ENCODE measurements around the gene AGT.

Gene AGT

GRCh38 chr1:230705289-230706019 lies 8.5 kb downstream of the AGT start:
- TF ChIP-seq, protein P1, sequence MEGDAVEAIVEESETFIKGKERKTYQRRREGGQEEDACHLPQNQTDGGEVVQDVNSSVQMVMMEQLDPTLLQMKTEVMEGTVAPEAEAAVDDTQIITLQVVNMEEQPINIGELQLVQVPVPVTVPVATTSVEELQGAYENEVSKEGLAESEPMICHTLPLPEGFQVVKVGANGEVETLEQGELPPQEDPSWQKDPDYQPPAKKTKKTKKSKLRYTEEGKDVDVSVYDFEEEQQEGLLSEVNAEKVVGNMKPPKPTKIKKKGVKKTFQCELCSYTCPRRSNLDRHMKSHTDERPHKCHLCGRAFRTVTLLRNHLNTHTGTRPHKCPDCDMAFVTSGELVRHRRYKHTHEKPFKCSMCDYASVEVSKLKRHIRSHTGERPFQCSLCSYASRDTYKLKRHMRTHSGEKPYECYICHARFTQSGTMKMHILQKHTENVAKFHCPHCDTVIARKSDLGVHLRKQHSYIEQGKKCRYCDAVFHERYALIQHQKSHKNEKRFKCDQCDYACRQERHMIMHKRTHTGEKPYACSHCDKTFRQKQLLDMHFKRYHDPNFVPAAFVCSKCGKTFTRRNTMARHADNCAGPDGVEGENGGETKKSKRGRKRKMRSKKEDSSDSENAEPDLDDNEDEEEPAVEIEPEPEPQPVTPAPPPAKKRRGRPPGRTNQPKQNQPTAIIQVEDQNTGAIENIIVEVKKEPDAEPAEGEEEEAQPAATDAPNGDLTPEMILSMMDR (IDR thresholded peaks at IDR 0.05; ENCODE audit: low read depth, low read length) = no peak
- no peak for DNase-seq (ENCODE audit: extremely low read depth, low read depth)

DNA sequence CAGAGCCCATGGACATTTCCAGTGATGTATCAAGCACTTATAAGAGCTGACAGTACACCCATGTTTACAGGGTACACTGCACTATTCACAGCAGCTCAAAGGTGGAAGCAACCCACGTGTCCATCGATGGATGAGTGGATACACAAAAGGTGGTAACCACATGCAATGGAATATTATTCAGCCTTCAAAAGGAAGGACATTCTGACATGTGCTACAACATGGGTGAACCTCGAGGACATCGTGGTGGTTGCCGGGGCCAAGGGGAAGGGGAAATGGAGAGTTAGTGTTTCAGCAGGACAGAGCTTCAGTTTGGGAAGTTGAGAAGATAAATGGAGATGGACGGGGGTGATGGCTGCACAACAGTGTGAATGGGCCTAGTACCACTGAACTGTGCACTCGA lies 9.1 kb downstream of the AGT start:
- TF ChIP-seq, protein P1 (IDR thresholded peaks at IDR 0.05; ENCODE audit: low read depth, low read length) = no peak

GRCh38 chr1:230703679-230704385 lies 10.1 kb downstream of the AGT start:
- no peak for DNase-seq (ENCODE audit: extremely low read depth, low read depth)
- TF ChIP-seq, protein P1 (IDR thresholded peaks at IDR 0.05; ENCODE audit: low read depth, low read length) = no peak

More for the DNA sequence above, 9.1 kb downstream of the AGT start:
- no peak for DNase-seq (ENCODE audit: extremely low read depth, low read depth)

GRCh38 chr1:230702934-230703678 lies 10.8 kb downstream of the AGT start:
- DNase-seq (ENCODE audit: extremely low read depth, low read depth) = no peak
- TF ChIP-seq, protein P1 (IDR thresholded peaks at IDR 0.05; ENCODE audit: low read depth, low read length) = no peak

- DNase-seq (ENCODE audit: extremely low read depth, low read depth) = no peak
- TF ChIP-seq, protein P1 (IDR thresholded peaks at IDR 0.05; ENCODE audit: low read depth, low read length) = no peak
Observed at GRCh38 chr1:230701895-230702768, 11.8 kb downstream of the AGT start.

DNA sequence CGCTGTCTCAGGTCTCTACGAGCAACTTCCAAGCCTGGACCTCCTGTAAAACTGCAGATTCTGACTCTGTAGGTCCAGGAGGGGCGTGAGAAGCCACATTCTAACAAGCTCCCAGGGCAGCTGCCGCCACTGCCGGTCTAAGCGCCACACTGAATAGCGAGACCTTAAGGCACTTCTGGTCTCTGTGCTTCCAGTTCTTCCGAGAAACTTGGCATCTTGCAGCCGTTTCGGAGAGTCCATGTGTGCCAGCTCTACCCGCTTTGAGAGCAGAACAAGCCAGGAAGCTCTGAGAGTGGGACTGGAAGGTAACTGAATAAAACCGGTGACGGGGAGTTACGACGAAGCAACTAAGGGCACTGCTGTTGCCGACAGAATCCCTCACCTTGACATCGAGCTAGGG lies 12.5 kb downstream of the AGT start:
- TF ChIP-seq, protein P1 (IDR thresholded peaks at IDR 0.05; ENCODE audit: low read depth, low read length) = no peak
- no peak for DNase-seq (ENCODE audit: extremely low read depth, low read depth)

All from AG09319 (cell line).